ENCODE results near the gene TSACC.

DNA sequence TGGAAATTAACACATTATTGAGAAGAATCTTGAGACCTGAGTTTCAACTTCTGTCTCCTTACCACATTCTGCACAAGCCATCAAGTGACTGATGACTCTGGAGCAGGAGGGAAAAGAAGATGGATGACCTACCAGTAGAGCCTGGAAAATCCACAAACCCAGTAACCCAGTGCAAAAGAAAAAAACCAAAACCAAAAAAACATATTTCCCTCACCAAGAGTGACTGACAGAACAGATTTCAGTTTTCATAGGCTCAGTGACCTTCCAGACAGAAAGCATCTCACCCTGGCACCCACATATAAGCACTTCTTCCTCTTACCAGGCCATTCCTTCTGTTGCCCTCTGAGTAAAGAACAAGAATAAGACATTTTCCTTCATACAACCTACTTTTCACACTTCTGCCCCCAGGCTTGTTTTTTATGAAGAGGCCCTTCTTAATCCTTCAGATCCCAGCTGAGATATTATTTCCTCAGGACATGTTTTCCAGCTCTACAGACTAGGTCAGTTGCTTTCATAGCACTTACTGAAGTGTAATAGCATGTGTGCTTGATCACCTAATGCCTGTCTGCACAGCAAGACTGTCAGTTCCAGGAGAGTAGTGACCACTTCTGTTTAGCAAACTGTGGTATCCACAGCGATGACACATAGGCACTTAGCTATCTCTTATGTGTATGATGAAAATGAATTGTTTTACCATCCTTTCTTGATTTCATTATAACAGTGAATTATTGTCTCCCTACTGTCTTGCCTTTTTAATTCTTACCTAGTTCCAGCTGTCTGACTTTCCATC is 4.0 kb downstream of the TSACC start:
- TF ChIP-seq, protein P1, sequence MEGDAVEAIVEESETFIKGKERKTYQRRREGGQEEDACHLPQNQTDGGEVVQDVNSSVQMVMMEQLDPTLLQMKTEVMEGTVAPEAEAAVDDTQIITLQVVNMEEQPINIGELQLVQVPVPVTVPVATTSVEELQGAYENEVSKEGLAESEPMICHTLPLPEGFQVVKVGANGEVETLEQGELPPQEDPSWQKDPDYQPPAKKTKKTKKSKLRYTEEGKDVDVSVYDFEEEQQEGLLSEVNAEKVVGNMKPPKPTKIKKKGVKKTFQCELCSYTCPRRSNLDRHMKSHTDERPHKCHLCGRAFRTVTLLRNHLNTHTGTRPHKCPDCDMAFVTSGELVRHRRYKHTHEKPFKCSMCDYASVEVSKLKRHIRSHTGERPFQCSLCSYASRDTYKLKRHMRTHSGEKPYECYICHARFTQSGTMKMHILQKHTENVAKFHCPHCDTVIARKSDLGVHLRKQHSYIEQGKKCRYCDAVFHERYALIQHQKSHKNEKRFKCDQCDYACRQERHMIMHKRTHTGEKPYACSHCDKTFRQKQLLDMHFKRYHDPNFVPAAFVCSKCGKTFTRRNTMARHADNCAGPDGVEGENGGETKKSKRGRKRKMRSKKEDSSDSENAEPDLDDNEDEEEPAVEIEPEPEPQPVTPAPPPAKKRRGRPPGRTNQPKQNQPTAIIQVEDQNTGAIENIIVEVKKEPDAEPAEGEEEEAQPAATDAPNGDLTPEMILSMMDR (conservative IDR thresholded peaks at IDR 0.05; ENCODE audit: low read depth, low read length): no peak
- TF ChIP-seq EZH2 (IDR thresholded peaks at IDR 0.05; ENCODE audit: low read length, unreplicated experiment): no peak
- TF ChIP-seq EZH2phosphoT487 (IDR thresholded peaks at IDR 0.05; ENCODE audit: borderline replicate concordance, low read length): no peak
